Psoas muscle (tissue), 8 donors: ENCODE results near the gene FRY. TPM values are rescaled to one million over a fixed set of nuclear protein-coding genes. Genes with fewer than 3 reads are reported as not detected.

Source experiments
- ATAC-seq, 4 donors: fragments of 200-7000 bp; cut with Tn5 transposase; one replicate each; pipeline ENCODE4 v1.9.1; 2020; ENCODE audit warnings: moderate library complexity in 3 of 4, mild to moderate bottlenecking in 2 of 4
- DNase-seq, 2 donors: peaks; one replicate each; pipeline ENCODE4 v3.0.0-alpha.2; 2020
- H3K27ac ChIP-seq: fragments of 200-600 bp; one replicate; pipeline ENCODE4 v1.8.0; 2022
- H3K27me3 ChIP-seq, 3 donors: fragments of 200-600 bp in 1 of 3; one replicate each; pipeline versions ENCODE4 v1.6.1 to v1.8.0; 2013 to 2022; ENCODE audit warnings: low read length in 2 of 3, mild to moderate bottlenecking in 2 of 3, moderate library complexity in 1 of 3; ENCODE audit not compliant: insufficient read depth in 3 of 3
- H3K36me3 ChIP-seq, 2 donors: fragments of 200-600 bp in 1 of 2; one replicate each; pipeline versions ENCODE4 v1.6.1 to v1.8.0; 2013 to 2022; ENCODE audit warnings: low read depth in 1 of 2, mild to moderate bottlenecking in 1 of 2, moderate library complexity in 1 of 2; ENCODE audit not compliant: insufficient read depth in 1 of 2
- H3K4me1 ChIP-seq: fragments of 200-600 bp; one replicate; pipeline ENCODE4 v1.8.0; 2022
- H3K4me3 ChIP-seq: fragments of 200-600 bp; one replicate; pipeline ENCODE4 v1.8.0; 2022; ENCODE audit warnings: mild to moderate bottlenecking
- H3K9me3 ChIP-seq: fragments of 200-600 bp; one replicate; pipeline ENCODE4 v1.8.0; 2022
- CTCF ChIP-seq: fragments of 200-600 bp; IDR thresholded peaks from one replicate; pipeline ENCODE4 v1.8.0; 2022; ENCODE audit warnings: antibody characterized with exemption
- WGBS, 3 donors: extraction: QIAGEN DNeasy Blood & Tissue Kit; methylation state at CpG; one replicate each; pipeline versions ENCODE4 v1.1.6 to v1.1.7; 2013; 5-methylcytosine and 5-hydroxymethylcytosine counted together
- intact Hi-C, 2 donors: fragments of 100-400 bp; cut with DNase I; formaldehyde crosslinking; loops; one replicate each; pipeline versions ENCODE4 v1.11.0 to v1.14.2; 2022
- polyA plus RNA-seq, 3 donors: library from polyadenylated mRNA; stranded (reverse); fragments of 200-250 nt; gene quantifications; one replicate each; pipeline ENCODE4 v1.2.3, GENCODE V29; 2013
- total RNA-seq, 4 donors: library from RNA; stranded (reverse); fragmentation: NEBNext Ultra II Directional in 2 of 4; extraction: Animal tissue kit (Norgen Biotek cat#: 25700) in 2 of 4; gene quantifications; one replicate each; pipeline versions ENCODE4 v1.2.1 to v1.2.4, GENCODE V29; 2021 to 2023
- donor health status: healthy with polysubstance abuse.
- donor health status: DM: no; HTN: no; CAD: no; lungs with moderate emphysema.
- donor health status: Bipolar disorder and iron deficiency.
- donor health status: healthy.
- donor health status: DM: yes; HTN: yes; CAD: no.
- donor health status: DM: no; HTN: no; CAD: no.
- donor health status: DM: no; HTN: no; CAD: no.
- donor health status: DM: yes; HTN: yes; CAD: no.

Gene FRY
- total and polyA plus RNA-seq, 7 donors = 7.1 to 56.9 (median 24.0) TPM

DNA sequence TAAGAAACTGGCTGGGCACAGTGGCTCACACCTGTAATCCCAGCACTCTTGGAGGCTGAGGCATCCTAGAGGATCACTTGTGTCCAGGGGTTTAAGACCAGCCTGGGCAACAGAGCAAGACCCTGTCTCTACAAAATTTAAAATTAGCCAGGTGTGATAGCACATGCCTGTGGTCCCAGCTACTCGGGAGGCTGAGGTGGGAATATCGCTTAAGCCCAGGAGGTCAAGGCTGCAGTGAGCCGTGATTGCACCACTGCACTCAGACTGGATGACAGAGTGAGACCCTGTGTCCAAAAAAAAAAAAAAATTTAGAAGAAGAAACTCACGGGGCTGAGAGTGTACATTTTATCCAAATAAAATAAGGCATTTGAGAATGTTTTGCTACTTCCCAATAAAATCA, 224.7 kb downstream of the FRY start:
- H3K27ac ChIP-seq = peak overlapping the region; percentile 71
- H3K27me3 ChIP-seq = no peaks in the 10 kb centered on the region
- H3K4me3 ChIP-seq = peak overlapping the region; percentile 58
- WGBS, 3 donors = 69 to 78% (median 76%) methylated on average over 4 of the region's 4 CpGs
- H3K9me3 ChIP-seq = no peaks in the 10 kb centered on the region
- peaks cover 0 to 14% of the 10 kb centered on the region in 2 donors for H3K36me3 ChIP-seq
- DNase-seq (no peak), ATAC-seq (no peak)
- intact Hi-C loops = no loop called here
- H3K4me1 ChIP-seq = peaks cover 19% of the 10 kb centered on the region
- no peak for TF ChIP-seq CTCF

DNA sequence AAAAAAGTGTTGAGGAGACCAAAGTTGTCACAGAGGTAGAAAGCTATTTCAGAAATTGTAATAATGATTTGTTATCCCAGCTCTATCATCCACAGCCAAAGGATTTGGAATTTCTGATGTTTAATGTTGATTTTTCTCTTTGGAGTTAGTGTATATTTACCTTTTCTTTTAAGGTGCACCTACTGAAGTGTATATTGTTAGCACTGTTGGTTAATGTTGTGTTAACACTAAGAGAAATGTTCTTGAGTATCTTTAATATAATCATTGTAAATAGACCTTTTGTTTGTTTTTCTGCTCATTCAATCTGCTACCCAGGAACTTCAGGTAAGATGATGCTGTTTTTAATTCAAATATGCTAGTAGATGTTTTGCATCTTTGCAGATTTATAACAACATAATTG, 226.1 kb downstream of the FRY start:
- no peak overlapping the region for H3K4me3 ChIP-seq
- DNase-seq (no peak), ATAC-seq (no peak)
- H3K4me1 ChIP-seq = peaks cover 25% of the 10 kb centered on the region
- no peak for TF ChIP-seq CTCF
- H3K27me3 ChIP-seq = no peaks in the 10 kb centered on the region
- H3K27ac ChIP-seq = no peak overlapping the region
- H3K9me3 ChIP-seq = no peaks in the 10 kb centered on the region
- intact Hi-C loops = no loop called here
- H3K36me3 ChIP-seq = peaks cover 0 to 13% of the 10 kb centered on the region in 2 donors

DNA sequence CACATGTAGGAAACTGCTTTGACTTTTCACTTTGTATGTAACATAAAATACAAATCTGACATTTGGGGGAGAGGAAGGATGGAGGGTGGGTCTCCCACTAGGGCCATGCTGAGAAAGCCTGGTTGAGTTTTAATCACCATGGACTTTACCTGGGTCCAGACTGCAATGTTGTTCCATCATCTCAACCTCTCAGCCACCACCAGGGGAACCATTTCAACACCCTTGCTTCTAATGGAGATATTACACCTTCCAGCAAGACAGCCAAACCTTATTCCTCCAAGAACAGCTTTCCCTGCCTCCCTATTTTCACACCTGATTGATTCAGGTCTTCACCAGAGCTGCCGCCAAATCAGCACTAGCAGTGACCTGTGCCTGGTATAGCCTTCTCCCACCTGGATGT, 227.5 kb downstream of the FRY start:
- ATAC-seq (no peak), DNase-seq (no peak)
- intact Hi-C loops = no loop called here
- Histone ChIP-seq H3K27ac (no peak overlapping the region), H3K4me1 (peaks cover 15% of the 10 kb centered on the region), H3K27me3 (no peaks in the 10 kb centered on the region), H3K4me3 (no peak overlapping the region), H3K9me3 (no peaks in the 10 kb centered on the region), H3K36me3 (peaks cover 0 to 25% of the 10 kb centered on the region in 2 donors)
- no peak for TF ChIP-seq CTCF
- 93 to 100% (median 98%) methylated on average over 1 of the region's 1 CpG for WGBS, 3 donors

DNA sequence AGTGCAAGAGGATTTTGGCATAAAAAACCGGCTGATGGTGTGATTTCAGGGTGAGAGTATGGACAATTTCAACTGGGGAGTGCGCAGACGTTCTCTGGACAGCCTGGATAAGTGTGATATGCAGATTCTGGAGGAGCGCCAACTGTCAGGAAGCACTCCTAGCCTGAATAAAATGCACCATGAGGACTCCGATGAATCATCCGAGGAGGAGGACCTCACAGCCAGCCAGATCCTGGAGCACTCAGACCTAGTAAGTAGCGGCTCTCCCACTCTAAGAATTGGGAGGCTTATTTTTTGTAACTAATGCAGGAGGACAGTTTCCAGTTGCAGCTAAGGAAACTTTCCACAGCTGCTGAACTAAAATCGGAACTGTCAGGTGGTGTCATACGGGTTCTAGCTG, 230.0 kb downstream of the FRY start:
- DNase-seq (peak; percentile 58 to 77), ATAC-seq (peak; percentile 87 to 97 (median 94))
- peaks cover 12% of the 10 kb centered on the region for H3K4me1 ChIP-seq
- peak overlapping the region; percentile 64 for H3K27ac ChIP-seq
- H3K36me3 ChIP-seq = peaks cover 0 to 47% of the 10 kb centered on the region in 2 donors
- WGBS, 3 donors = 10 to 15% (median 11%) methylated on average over 9 of the region's 9 CpGs
- H3K4me3 ChIP-seq = peak overlapping the region; percentile 23
- TF ChIP-seq CTCF = no peak
- intact Hi-C loops = no loop called here
- H3K9me3 ChIP-seq = no peaks in the 10 kb centered on the region
- H3K27me3 ChIP-seq = no peaks in the 10 kb centered on the region

DNA sequence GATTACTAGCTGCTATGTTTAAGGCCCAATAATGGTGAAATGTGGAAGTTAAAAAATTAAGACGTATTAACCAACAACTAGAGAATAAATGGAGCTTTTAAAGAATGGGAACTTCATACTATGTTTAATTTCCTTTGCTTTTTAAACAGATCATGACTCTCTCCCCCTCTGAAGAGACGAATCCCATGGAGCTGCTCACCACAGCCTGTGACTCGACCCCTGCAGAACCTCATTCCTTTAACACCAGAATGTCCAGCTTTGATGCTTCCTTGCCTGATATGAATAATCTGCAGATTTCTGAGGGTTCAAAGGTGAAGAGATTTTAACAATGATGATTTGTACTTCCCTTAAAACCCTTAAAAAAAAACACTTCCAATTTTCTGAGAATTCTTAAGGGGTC, 230.6 kb downstream of the FRY start:
- ATAC-seq = no peak
- Histone ChIP-seq H3K4me1 (peaks cover 12% of the 10 kb centered on the region), H3K4me3 (peak overlapping the region; percentile 23), H3K27ac (peak overlapping the region; percentile 64), H3K27me3 (no peaks in the 10 kb centered on the region), H3K9me3 (no peaks in the 10 kb centered on the region), H3K36me3 (peaks cover 0 to 51% of the 10 kb centered on the region in 2 donors)
- TF ChIP-seq CTCF = no peak
- no peak for DNase-seq
- intact Hi-C loops = no loop called here
- 59 to 63% (median 61%) methylated on average over 3 of the region's 3 CpGs for WGBS, 3 donors
